Muscle layer of duodenum (tissue), 2 donors: ENCODE measurements around the gene PTER.

ENCODE experiments used
- H3K27ac ChIP-seq: one replicate; pipeline ENCODE4 v1.7.0; 2013; ENCODE audit warnings: mild to moderate bottlenecking, low read length
- H3K27me3 ChIP-seq: one replicate; pipeline ENCODE4 v1.7.0; 2013; ENCODE audit warnings: low read depth, mild to moderate bottlenecking, control low read depth, low read length
- H3K36me3 ChIP-seq, 2 donors: one replicate each; pipeline ENCODE4 v1.7.0; 2013; ENCODE audit warnings: low read length in 2 of 2, control low read depth in 1 of 2, mild to moderate bottlenecking in 1 of 2; ENCODE audit not compliant: insufficient read depth in 2 of 2, control insufficient read depth in 1 of 2
- H3K4me1 ChIP-seq, 2 donors: one replicate each; pipeline ENCODE4 v1.7.0; 2013; ENCODE audit warnings: low read length in 2 of 2, mild to moderate bottlenecking in 2 of 2, control low read depth in 1 of 2, moderate library complexity in 1 of 2; ENCODE audit not compliant: insufficient read depth in 2 of 2, control insufficient read depth in 1 of 2
- H3K4me3 ChIP-seq, 2 donors: one replicate each; pipeline ENCODE4 v1.7.0; 2013; ENCODE audit warnings: low read length in 2 of 2, low read depth in 1 of 2, mild to moderate bottlenecking in 1 of 2
- H3K9me3 ChIP-seq, 2 donors: one replicate each; pipeline ENCODE4 v1.7.0; 2013; ENCODE audit warnings: low read length in 2 of 2, control low read depth in 1 of 2, mild to moderate bottlenecking in 1 of 2; ENCODE audit not compliant: control insufficient read depth in 1 of 2
- donor health status: healthy.

The PTER gene

DNA sequence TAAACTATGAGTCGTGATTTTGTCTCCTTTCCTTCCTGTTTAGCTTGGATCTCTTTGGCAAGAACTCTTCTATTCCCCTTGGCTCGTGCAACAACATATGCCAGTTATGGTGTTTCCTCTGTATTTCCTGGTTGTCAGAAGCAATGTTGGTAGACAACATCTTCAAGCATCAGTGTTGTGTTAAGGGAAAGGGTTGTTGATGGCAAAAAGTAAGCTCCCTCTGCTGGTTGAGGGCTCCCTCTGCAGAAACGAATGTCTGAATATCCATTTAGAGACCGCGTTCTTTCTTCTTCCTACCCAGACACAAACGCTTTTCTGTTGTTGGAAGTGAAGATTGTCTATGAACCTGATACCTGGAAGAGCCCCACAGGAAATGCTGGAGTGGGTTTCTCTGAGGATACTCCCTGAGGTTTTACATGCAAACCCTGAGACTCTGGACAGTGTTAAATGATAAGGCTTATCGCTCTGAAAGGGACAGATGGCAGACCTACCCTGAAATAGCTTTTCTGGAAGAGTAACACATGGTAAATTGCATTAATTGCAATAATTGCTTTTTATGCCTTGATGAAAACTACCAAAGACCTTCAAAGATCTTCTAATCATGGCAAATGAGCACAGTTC is 108.4 kb downstream of the PTER start:
- Histone ChIP-seq H3K9me3 (no peaks in the 10 kb centered on the region), H3K27me3 (no peaks in the 10 kb centered on the region), H3K4me3 (no peak overlapping the region), H3K27ac (no peak overlapping the region), H3K36me3 (no peaks in the 10 kb centered on the region), H3K4me1 (no peaks in the 10 kb centered on the region)

- H3K27ac ChIP-seq: no peak overlapping the region
- no peaks in the 10 kb centered on the region for H3K9me3 ChIP-seq
Measured at GRCh38 chr10:16547973-16548372, 111.2 kb downstream of the PTER start.

GRCh38 chr10:16559236-16559773 is 122.5 kb downstream of the PTER start:
- H3K27ac ChIP-seq: no peak overlapping the region
- peaks cover 0 to 6% of the 10 kb centered on the region in 2 donors for H3K9me3 ChIP-seq
- no peak overlapping the region for H3K4me3 ChIP-seq
- no peaks in the 10 kb centered on the region for H3K36me3 ChIP-seq
- H3K27me3 ChIP-seq: no peaks in the 10 kb centered on the region
- H3K4me1 ChIP-seq: no peaks in the 10 kb centered on the region

More at GRCh38 chr10:16547973-16548372, 111.2 kb downstream of the PTER start:
- H3K4me3 ChIP-seq: no peak overlapping the region
- no peaks in the 10 kb centered on the region for H3K27me3 ChIP-seq
- H3K4me1 ChIP-seq: no peaks in the 10 kb centered on the region
- H3K36me3 ChIP-seq: no peaks in the 10 kb centered on the region

- H3K36me3 ChIP-seq: no peaks in the 10 kb centered on the region
- no peak overlapping the region for H3K27ac ChIP-seq
- H3K9me3 ChIP-seq: peaks cover 0 to 6% of the 10 kb centered on the region in 2 donors
- no peaks in the 10 kb centered on the region for H3K27me3 ChIP-seq
- H3K4me1 ChIP-seq: no peaks in the 10 kb centered on the region
- no peak overlapping the region for H3K4me3 ChIP-seq
Measured at GRCh38 chr10:16562891-16563290, 126.1 kb downstream of the PTER start.
